ENCODE data around the gene NCLN. TPM values are rescaled to one million over a fixed set of nuclear protein-coding genes. Genes with fewer than 3 reads are reported as not detected.
"Not testable (repeated sequence)": the region's sequence is repeated elsewhere in the genome, so short reads cannot be mapped to it uniquely, and the experiment has no call there.

Gene NCLN
- total RNA-seq, 1 donor from 2014 or later = 34.9 TPM

DNA sequence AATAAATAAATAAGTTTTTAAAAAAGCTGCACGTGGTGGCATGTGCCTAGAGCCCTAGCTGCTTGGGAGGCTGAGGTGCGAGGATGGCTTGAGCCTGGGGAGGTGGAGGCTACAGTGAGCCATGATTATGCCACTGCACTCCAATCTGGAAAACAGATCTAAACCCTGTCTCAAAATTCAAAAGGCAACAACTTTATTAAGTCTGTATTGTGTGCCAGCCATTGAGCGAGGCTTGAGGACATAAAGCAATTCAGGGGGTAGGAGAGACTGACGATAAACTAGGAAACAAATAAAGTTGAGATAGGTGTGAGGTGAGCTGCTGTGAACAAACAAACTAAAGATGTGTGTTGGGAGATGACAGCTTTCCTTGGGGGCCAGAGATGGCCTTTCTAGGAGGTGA is 47.4 kb downstream of the NCLN start:
- no peak for DNase-seq (ENCODE audit: extremely low spot score in 2 of 2)
- H3K9me3 ChIP-seq = no peaks in the 10 kb centered on the region
- H3K27me3 ChIP-seq = no peaks in the 10 kb centered on the region
- H3K36me3 ChIP-seq = no peaks in the 10 kb centered on the region
- no peak overlapping the region for H3K4me3 ChIP-seq
- intact Hi-C loops (cut with DNase I) = no loop called here
- H3K27ac ChIP-seq = no peak overlapping the region
- TF ChIP-seq POLR2A (IDR thresholded peaks at IDR 0.05) (no peak), POLR2AphosphoS5 (IDR thresholded peaks at IDR 0.05; ENCODE audit: insufficient read depth in 1 of 2, low read depth in 1 of 2) (no peak)
- TF ChIP-seq, protein P1, sequence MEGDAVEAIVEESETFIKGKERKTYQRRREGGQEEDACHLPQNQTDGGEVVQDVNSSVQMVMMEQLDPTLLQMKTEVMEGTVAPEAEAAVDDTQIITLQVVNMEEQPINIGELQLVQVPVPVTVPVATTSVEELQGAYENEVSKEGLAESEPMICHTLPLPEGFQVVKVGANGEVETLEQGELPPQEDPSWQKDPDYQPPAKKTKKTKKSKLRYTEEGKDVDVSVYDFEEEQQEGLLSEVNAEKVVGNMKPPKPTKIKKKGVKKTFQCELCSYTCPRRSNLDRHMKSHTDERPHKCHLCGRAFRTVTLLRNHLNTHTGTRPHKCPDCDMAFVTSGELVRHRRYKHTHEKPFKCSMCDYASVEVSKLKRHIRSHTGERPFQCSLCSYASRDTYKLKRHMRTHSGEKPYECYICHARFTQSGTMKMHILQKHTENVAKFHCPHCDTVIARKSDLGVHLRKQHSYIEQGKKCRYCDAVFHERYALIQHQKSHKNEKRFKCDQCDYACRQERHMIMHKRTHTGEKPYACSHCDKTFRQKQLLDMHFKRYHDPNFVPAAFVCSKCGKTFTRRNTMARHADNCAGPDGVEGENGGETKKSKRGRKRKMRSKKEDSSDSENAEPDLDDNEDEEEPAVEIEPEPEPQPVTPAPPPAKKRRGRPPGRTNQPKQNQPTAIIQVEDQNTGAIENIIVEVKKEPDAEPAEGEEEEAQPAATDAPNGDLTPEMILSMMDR (IDR thresholded peaks at IDR 0.05) = no peak
- H3K4me1 ChIP-seq = no peaks in the 10 kb centered on the region

- TF ChIP-seq POLR2A (IDR thresholded peaks at IDR 0.05) (no peak), POLR2AphosphoS5 (IDR thresholded peaks at IDR 0.05; ENCODE audit: insufficient read depth in 1 of 2, low read depth in 1 of 2) (no peak)
- TF ChIP-seq, protein P1 (IDR thresholded peaks at IDR 0.05) = no peak
- Histone ChIP-seq H3K9me3 (no peaks in the 10 kb centered on the region), H3K4me3 (no peak overlapping the region), H3K27me3 (no peaks in the 10 kb centered on the region), H3K27ac (no peak overlapping the region), H3K36me3 (no peaks in the 10 kb centered on the region), H3K4me1 (no peaks in the 10 kb centered on the region)
- intact Hi-C loops (cut with DNase I) = no loop called here
- DNase-seq (ENCODE audit: extremely low spot score in 2 of 2) = no peak
Observed at GRCh38 chr19:3233831-3234230, 48.1 kb downstream of the NCLN start.

- Histone ChIP-seq H3K9me3 (no peaks in the 10 kb centered on the region), H3K36me3 (no peaks in the 10 kb centered on the region), H3K4me3 (no peak overlapping the region), H3K27me3 (no peaks in the 10 kb centered on the region), H3K27ac (no peak overlapping the region), H3K4me1 (no peaks in the 10 kb centered on the region)
- intact Hi-C loops (cut with DNase I) = no loop called here
- TF ChIP-seq POLR2AphosphoS5 (IDR thresholded peaks at IDR 0.05; ENCODE audit: insufficient read depth in 1 of 2, low read depth in 1 of 2) (no peak), POLR2A (IDR thresholded peaks at IDR 0.05) (no peak)
- TF ChIP-seq, protein P1 (IDR thresholded peaks at IDR 0.05) = no peak
- no peak for DNase-seq (ENCODE audit: extremely low spot score in 2 of 2)
Observed at GRCh38 chr19:3234800-3235199, 49.1 kb downstream of the NCLN start.

DNA sequence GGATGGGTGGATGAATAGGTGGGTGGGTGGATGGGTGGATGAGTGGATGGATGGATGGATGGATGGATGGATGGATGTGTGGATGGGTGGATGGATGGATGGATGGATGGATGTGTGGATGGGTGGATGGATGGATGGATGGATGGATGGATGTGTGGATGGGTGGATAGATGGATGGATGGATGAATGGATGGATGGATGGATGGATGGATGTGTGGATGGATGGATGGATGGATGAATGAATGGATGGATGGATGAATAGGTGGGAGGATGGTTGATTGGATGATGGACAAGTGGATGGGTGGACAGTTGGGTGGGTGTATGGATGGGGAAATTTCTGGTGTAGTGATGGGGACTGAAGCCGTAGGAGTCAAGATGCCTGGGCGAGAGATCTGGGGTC is 49.9 kb downstream of the NCLN start:
- H3K4me1 ChIP-seq; intact Hi-C loops (cut with DNase I); H3K9me3 ChIP-seq; H3K36me3 ChIP-seq; H3K27me3 ChIP-seq; DNase-seq (ENCODE audit: extremely low spot score in 2 of 2); H3K27ac ChIP-seq; H3K4me3 ChIP-seq: not testable (repeated sequence)

DNA sequence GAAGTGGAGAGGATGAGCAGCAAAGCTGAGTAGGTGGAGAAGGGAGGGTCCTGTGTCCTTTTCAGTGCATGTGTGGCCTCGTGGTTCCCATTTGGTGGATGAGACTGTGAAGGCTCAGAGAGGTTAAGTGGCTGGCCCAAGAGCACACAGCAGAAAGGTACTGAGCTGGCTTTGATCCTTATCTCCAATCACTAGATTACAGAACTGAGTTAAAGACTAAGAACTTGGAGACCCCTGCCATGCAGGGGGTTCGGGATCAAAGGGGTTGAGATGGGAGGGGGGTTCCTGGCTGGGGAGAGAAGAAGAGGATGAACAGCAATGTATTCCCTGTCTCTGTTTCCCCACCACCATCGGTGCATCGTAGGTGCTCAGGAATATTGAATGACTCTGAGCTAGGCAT is 50.5 kb downstream of the NCLN start:
- Histone ChIP-seq H3K27me3 (no peaks in the 10 kb centered on the region), H3K4me1 (no peaks in the 10 kb centered on the region), H3K27ac (no peak overlapping the region), H3K36me3 (no peaks in the 10 kb centered on the region), H3K4me3 (no peak overlapping the region), H3K9me3 (no peaks in the 10 kb centered on the region)
- no peak for DNase-seq (ENCODE audit: extremely low spot score in 2 of 2)
- intact Hi-C loops (cut with DNase I) = no loop called here
- TF ChIP-seq POLR2AphosphoS5 (IDR thresholded peaks at IDR 0.05; ENCODE audit: insufficient read depth in 1 of 2, low read depth in 1 of 2) = no peak
- TF ChIP-seq, protein P1 (IDR thresholded peaks at IDR 0.05) = no peak
- no peak for TF ChIP-seq POLR2A (IDR thresholded peaks at IDR 0.05)

DNA sequence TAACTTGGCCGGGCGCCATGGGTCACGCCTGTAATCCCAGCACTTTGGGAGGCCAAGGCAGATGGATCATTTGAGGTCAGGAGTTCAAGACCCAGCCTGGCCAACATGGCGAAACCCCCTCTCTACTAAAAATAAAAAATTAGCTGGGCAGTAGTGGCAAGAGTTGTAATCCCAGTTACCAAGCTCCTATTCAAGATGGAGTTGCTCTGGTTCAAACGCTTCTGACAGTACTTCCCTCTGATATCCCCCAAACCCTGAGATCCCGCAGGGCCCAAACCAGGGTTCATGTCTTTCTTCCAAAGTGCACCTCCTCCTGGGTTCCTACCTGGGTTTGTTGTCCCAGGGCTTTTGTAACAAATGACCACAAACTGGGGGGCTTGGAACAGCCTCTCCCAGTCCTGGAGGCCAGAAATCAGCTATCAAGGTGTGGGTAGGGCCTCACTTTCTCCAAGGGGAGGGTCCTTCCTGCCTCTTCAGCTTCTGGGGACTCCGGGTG is 52.4 kb downstream of the NCLN start:
- H3K4me1 ChIP-seq = no peaks in the 10 kb centered on the region
- no peak overlapping the region for H3K27ac ChIP-seq
- no peaks in the 10 kb centered on the region for H3K27me3 ChIP-seq
- TF ChIP-seq, protein P1 (IDR thresholded peaks at IDR 0.05) = no peak
- TF ChIP-seq POLR2AphosphoS5 (IDR thresholded peaks at IDR 0.05; ENCODE audit: insufficient read depth in 1 of 2, low read depth in 1 of 2) = no peak
- H3K4me3 ChIP-seq = no peak overlapping the region
- DNase-seq (ENCODE audit: extremely low spot score in 2 of 2) = no peak
- intact Hi-C loops (cut with DNase I) = no loop called here
- H3K9me3 ChIP-seq = no peaks in the 10 kb centered on the region
- H3K36me3 ChIP-seq = no peaks in the 10 kb centered on the region

All from vagina (tissue), 2 donors.